K562 (cell line): ENCODE results near the gene MMAB. TPM values are rescaled to one million over a fixed set of nuclear protein-coding genes. Genes with fewer than 3 reads are reported as not detected.

Experiments
- BRCA1 ChIP-seq, 2 experiments: fragments of 450-650 bp in 1 of 2; sonication (generic) in 1 of 2; formaldehyde crosslinking in 1 of 2; IDR thresholded peaks; 2 replicates each; pipeline versions ENCODE4 v1.5.0 to v1.6.1; 2017 to 2020; ENCODE audit warnings: mild to moderate bottlenecking in 1 of 2, missing genetic modification reagents in 1 of 2
- BRF1 ChIP-seq: IDR thresholded peaks from 3 replicates; pipeline ENCODE4 v1.6.1; 2011; ENCODE audit warnings: borderline replicate concordance, mild to moderate bottlenecking; ENCODE audit not compliant: insufficient read length; ENCODE audit errors: extremely low read depth
- ELF1 ChIP-seq: fragments of 200-800 bp; sonication (Bioruptor generic); IDR thresholded peaks from 2 replicates; pipeline ENCODE4 v1.6.1; 2016; ENCODE audit warnings: missing genetic modification characterization, missing compliant biosample characterization
- MBD1 ChIP-seq: fragments of 250-450 bp; sonication (Bioruptor Pico); IDR thresholded peaks from 2 replicates; pipeline ENCODE4 v1.8.0; 2022; ENCODE audit warnings: inconsistent platforms
- SRSF1 ChIP-seq: fragments of 200-400 bp; formaldehyde crosslinking; IDR thresholded peaks from 2 replicates; pipeline ENCODE4 v1.6.1; 2017; ENCODE audit warnings: mild to moderate bottlenecking, low read depth, low read length, moderate library complexity
- TARDBP ChIP-seq: fragments of 450-650 bp; IDR thresholded peaks from 2 replicates; pipeline ENCODE4 v1.6.1; 2016
- THRB ChIP-seq: fragments of 450-650 bp; formaldehyde crosslinking; conservative IDR thresholded peaks from 2 replicates; pipeline ENCODE4 v1.4.0; 2022; ENCODE audit warnings: mild to moderate bottlenecking, missing genetic modification characterization
- ZNF717 ChIP-seq: fragments of 250-450 bp; sonication (Bioruptor Pico); IDR thresholded peaks from 2 replicates; pipeline ENCODE4 v1.5.0; 2021
- polyA plus RNA-seq, 8 experiments: library from polyadenylated mRNA; depleted of rRNA in 4 of 8; stranded (reverse) in 5 of 8; unstranded in 3 of 8; fragments of >200 nt; fragmentation: Nextera tagmentation in 2 of 8; fragmentation: Illumina TruSeq in 1 of 8; extraction: Ambion mirVana in 2 of 8; extraction: Trizol in 1 of 8; gene quantifications; 2 replicates each; pipeline versions ENCODE4 v1.2.1 to v1.2.3, GENCODE V29; 2011 to 2014; ENCODE audit warnings: inconsistent platforms in 1 of 8, missing spikeins in 1 of 8
- total RNA-seq, 7 experiments: library from RNA; depleted of rRNA in 6 of 7; stranded (reverse); fragments of >200 nt in 6 of 7; fragmentation: Illumina TruSeq in 2 of 7; extraction: Trizol in 2 of 7; gene quantifications; 2 replicates each; pipeline versions ENCODE4 v1.2.1 to v1.2.3, GENCODE V29; 2011 to 2021; ENCODE audit warnings: low replicate concordance in 1 of 7
- TF ChIP-seq, protein P1 (sequence below): fragments of 250-450 bp; sonication (Bioruptor Pico); IDR thresholded peaks from 2 replicates; pipeline ENCODE4 v1.4.0; 2020
- TF ChIP-seq, protein P2 (sequence below): fragments of 450-650 bp; IDR thresholded peaks from 2 replicates; pipeline ENCODE4 v1.6.1; 2016; ENCODE audit warnings: mild to moderate bottlenecking, moderate library complexity

MMAB gene
- total and polyA plus RNA-seq, 9 of the 15 experiments (the other 6 are each of a cell fraction or from before 2014, with no cell fraction given), result 9.5 to 76.1 (median 46.2) TPM

DNA sequence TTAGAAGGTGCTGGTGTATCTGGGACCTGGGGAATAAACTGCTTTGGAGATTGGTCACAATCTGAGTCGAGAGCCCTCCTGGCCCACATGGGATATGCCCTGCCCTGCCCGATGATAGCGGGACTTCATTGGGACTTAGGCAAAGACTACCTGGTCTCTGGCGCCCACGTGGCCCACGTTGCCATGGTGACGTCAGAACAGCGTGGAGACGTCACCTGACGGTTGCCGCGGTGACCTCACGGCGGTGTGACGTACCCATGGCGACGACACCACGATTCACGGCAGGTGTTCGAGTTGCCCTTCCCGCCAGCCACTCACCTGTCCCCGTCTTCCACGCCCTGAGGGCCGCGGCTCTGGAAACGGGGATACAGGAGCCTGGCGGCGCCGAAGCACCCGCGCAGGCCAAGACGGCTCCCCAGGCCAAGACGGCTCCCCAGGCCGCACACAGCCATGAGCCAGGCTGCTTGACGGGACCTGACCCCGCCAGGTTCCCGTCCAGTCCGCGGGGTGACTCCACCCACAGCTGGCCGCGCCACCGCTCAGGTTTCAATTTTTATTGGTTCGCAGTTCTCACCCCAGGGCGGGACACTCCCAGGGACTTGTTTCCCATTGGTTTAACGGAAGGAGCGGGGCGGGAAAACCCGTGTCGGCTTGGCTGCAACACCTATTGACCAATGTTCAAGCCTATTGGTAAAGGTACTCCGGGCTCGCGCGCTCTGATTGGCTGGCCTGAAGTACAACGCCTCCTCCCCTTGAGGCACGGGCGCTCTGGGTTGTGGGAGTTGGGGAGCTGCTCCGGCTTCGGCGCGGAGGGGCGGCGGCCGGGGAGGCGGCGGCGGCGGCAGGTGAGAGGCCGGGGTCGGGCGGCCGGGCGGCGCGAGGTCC is at the start of gene MMAB, which contains the start of gene MVK (continued):
- TF ChIP-seq ZNF717 (CRISPR knock-in tag) (no peak), BRCA1 (IDR thresholded peaks at IDR 0.05) (no peak), BRCA1 (CRISPR knock-in tag; IDR thresholded peaks at IDR 0.05) (no peak), SRSF1 (no peak), ELF1 (no peak), THRB (CRISPR knock-in tag) (no peak), MBD1 (CRISPR knock-in tag) (no peak), BRF1 (no peak), TARDBP (peak; percentile 100)
- TF ChIP-seq, protein P1, sequence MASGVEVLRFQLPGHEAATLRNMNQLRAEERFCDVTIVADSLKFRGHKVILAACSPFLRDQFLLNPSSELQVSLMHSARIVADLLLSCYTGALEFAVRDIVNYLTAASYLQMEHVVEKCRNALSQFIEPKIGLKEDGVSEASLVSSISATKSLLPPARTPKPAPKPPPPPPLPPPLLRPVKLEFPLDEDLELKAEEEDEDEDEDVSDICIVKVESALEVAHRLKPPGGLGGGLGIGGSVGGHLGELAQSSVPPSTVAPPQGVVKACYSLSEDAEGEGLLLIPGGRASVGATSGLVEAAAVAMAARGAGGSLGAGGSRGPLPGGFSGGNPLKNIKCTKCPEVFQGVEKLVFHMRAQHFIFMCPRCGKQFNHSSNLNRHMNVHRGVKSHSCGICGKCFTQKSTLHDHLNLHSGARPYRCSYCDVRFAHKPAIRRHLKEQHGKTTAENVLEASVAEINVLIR (CRISPR knock-in tag), result peak; percentile 98
- TF ChIP-seq, protein P2, sequence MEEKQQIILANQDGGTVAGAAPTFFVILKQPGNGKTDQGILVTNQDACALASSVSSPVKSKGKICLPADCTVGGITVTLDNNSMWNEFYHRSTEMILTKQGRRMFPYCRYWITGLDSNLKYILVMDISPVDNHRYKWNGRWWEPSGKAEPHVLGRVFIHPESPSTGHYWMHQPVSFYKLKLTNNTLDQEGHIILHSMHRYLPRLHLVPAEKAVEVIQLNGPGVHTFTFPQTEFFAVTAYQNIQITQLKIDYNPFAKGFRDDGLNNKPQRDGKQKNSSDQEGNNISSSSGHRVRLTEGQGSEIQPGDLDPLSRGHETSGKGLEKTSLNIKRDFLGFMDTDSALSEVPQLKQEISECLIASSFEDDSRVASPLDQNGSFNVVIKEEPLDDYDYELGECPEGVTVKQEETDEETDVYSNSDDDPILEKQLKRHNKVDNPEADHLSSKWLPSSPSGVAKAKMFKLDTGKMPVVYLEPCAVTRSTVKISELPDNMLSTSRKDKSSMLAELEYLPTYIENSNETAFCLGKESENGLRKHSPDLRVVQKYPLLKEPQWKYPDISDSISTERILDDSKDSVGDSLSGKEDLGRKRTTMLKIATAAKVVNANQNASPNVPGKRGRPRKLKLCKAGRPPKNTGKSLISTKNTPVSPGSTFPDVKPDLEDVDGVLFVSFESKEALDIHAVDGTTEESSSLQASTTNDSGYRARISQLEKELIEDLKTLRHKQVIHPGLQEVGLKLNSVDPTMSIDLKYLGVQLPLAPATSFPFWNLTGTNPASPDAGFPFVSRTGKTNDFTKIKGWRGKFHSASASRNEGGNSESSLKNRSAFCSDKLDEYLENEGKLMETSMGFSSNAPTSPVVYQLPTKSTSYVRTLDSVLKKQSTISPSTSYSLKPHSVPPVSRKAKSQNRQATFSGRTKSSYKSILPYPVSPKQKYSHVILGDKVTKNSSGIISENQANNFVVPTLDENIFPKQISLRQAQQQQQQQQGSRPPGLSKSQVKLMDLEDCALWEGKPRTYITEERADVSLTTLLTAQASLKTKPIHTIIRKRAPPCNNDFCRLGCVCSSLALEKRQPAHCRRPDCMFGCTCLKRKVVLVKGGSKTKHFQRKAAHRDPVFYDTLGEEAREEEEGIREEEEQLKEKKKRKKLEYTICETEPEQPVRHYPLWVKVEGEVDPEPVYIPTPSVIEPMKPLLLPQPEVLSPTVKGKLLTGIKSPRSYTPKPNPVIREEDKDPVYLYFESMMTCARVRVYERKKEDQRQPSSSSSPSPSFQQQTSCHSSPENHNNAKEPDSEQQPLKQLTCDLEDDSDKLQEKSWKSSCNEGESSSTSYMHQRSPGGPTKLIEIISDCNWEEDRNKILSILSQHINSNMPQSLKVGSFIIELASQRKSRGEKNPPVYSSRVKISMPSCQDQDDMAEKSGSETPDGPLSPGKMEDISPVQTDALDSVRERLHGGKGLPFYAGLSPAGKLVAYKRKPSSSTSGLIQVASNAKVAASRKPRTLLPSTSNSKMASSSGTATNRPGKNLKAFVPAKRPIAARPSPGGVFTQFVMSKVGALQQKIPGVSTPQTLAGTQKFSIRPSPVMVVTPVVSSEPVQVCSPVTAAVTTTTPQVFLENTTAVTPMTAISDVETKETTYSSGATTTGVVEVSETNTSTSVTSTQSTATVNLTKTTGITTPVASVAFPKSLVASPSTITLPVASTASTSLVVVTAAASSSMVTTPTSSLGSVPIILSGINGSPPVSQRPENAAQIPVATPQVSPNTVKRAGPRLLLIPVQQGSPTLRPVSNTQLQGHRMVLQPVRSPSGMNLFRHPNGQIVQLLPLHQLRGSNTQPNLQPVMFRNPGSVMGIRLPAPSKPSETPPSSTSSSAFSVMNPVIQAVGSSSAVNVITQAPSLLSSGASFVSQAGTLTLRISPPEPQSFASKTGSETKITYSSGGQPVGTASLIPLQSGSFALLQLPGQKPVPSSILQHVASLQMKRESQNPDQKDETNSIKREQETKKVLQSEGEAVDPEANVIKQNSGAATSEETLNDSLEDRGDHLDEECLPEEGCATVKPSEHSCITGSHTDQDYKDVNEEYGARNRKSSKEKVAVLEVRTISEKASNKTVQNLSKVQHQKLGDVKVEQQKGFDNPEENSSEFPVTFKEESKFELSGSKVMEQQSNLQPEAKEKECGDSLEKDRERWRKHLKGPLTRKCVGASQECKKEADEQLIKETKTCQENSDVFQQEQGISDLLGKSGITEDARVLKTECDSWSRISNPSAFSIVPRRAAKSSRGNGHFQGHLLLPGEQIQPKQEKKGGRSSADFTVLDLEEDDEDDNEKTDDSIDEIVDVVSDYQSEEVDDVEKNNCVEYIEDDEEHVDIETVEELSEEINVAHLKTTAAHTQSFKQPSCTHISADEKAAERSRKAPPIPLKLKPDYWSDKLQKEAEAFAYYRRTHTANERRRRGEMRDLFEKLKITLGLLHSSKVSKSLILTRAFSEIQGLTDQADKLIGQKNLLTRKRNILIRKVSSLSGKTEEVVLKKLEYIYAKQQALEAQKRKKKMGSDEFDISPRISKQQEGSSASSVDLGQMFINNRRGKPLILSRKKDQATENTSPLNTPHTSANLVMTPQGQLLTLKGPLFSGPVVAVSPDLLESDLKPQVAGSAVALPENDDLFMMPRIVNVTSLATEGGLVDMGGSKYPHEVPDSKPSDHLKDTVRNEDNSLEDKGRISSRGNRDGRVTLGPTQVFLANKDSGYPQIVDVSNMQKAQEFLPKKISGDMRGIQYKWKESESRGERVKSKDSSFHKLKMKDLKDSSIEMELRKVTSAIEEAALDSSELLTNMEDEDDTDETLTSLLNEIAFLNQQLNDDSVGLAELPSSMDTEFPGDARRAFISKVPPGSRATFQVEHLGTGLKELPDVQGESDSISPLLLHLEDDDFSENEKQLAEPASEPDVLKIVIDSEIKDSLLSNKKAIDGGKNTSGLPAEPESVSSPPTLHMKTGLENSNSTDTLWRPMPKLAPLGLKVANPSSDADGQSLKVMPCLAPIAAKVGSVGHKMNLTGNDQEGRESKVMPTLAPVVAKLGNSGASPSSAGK, result peak; percentile 98
